HepG2 (cell line): ENCODE data around the gene TBC1D1. TPM values are rescaled to one million over a fixed set of nuclear protein-coding genes. Genes with fewer than 3 reads are reported as not detected.
A peak's percentile ranks its signal among the peaks of the same experiment; 100 is the strongest.

ENCODE experiments used
- DBP ChIP-seq: sonication (generic); formaldehyde crosslinking; IDR thresholded peaks from 2 replicates; pipeline ENCODE4 v1.4.0; 2020; ENCODE audit warnings: missing genetic modification reagents; ENCODE audit errors: not compliant biosample characterization
- GFI1 ChIP-seq: sonication (generic); formaldehyde crosslinking; IDR thresholded peaks from 2 replicates; pipeline ENCODE4 v1.5.0; 2020; ENCODE audit warnings: missing genetic modification reagents, mild to moderate bottlenecking, borderline replicate concordance
- HINFP ChIP-seq: sonication (generic); formaldehyde crosslinking; IDR thresholded peaks from 2 replicates; pipeline ENCODE4 v1.4.0; 2020; ENCODE audit warnings: low read depth, mild to moderate bottlenecking, missing genetic modification reagents
- HNF4A ChIP-seq: sonication (generic); formaldehyde crosslinking; IDR thresholded peaks from 2 replicates; pipeline ENCODE4 v1.4.0; 2020; ENCODE audit warnings: missing genetic modification reagents
- HOMEZ ChIP-seq: IDR thresholded peaks from 2 replicates; pipeline ENCODE4 v1.6.1; 2016; ENCODE audit warnings: low read depth
- KDM2A ChIP-seq: sonication (generic); formaldehyde crosslinking; IDR thresholded peaks from 2 replicates; pipeline ENCODE4 v1.4.0; 2020; ENCODE audit warnings: low read depth, missing genetic modification reagents, borderline replicate concordance
- KDM6A ChIP-seq: IDR thresholded peaks from 2 replicates; pipeline ENCODE4 v1.6.1; 2016; ENCODE audit warnings: low read depth
- KLF12 ChIP-seq: sonication (generic); formaldehyde crosslinking; IDR thresholded peaks from 2 replicates; pipeline ENCODE4 v1.4.0; 2020; ENCODE audit warnings: missing genetic modification reagents, borderline replicate concordance
- MYPOP ChIP-seq: sonication (generic); formaldehyde crosslinking; IDR thresholded peaks from 2 replicates; pipeline ENCODE4 v1.8.1; 2023; ENCODE audit warnings: mild to moderate bottlenecking, moderate library complexity, missing genetic modification reagents
- NAIF1 ChIP-seq: sonication (generic); formaldehyde crosslinking; IDR thresholded peaks from 2 replicates; pipeline ENCODE4 v1.5.0; 2020; ENCODE audit warnings: mild to moderate bottlenecking, missing genetic modification reagents, borderline replicate concordance
- RFXAP ChIP-seq: sonication (generic); formaldehyde crosslinking; IDR thresholded peaks from 2 replicates; pipeline ENCODE4 v1.4.0; 2020; ENCODE audit warnings: missing genetic modification reagents, borderline replicate concordance
- SIX4 ChIP-seq: sonication (generic); formaldehyde crosslinking; IDR thresholded peaks from 2 replicates; pipeline ENCODE4 v1.4.0; 2020; ENCODE audit warnings: missing genetic modification reagents
- TBL1XR1 ChIP-seq: fragments of 150-350 bp; IDR thresholded peaks from 2 replicates; pipeline ENCODE4 v1.6.1; 2014; ENCODE audit warnings: borderline replicate concordance, low read length; ENCODE audit not compliant: partially characterized antibody
- THYN1 ChIP-seq: sonication (generic); formaldehyde crosslinking; IDR thresholded peaks from 2 replicates; pipeline ENCODE4 v1.8.1; 2023; ENCODE audit warnings: low read depth, mild to moderate bottlenecking, moderate library complexity, missing genetic modification reagents, borderline replicate concordance
- XRCC5 ChIP-seq: fragments of 200-400 bp; formaldehyde crosslinking; optimal IDR thresholded peaks from 2 replicates; pipeline ENCODE3; 2017; ENCODE audit warnings: mild to moderate bottlenecking, low read length
- ZBTB20 ChIP-seq: sonication (generic); formaldehyde crosslinking; IDR thresholded peaks from 2 replicates; pipeline ENCODE4 v1.8.1; 2023; ENCODE audit warnings: missing genetic modification reagents, low read depth, mild to moderate bottlenecking, borderline replicate concordance
- ZC3H13 ChIP-seq: sonication (generic); formaldehyde crosslinking; IDR thresholded peaks from 2 replicates; pipeline ENCODE4 v1.8.1; 2023; ENCODE audit warnings: mild to moderate bottlenecking, missing genetic modification reagents, moderate library complexity
- ZGPAT ChIP-seq: IDR thresholded peaks from 2 replicates; pipeline ENCODE4 v1.6.1; 2016; ENCODE audit warnings: mild to moderate bottlenecking
- ZNF331 ChIP-seq: sonication (generic); formaldehyde crosslinking; IDR thresholded peaks from 2 replicates; pipeline ENCODE4 v1.4.0; 2020; ENCODE audit warnings: missing genetic modification reagents
- ZNF800 ChIP-seq: sonication (generic); formaldehyde crosslinking; IDR thresholded peaks from 2 replicates; pipeline ENCODE4 v1.4.0; 2020; ENCODE audit warnings: missing genetic modification reagents
- polyA plus RNA-seq, 8 experiments: library from polyadenylated mRNA; depleted of rRNA in 3 of 8; stranded (reverse) in 7 of 8; unstranded in 1 of 8; fragments of >200 nt; fragmentation: Illumina TruSeq in 4 of 8; extraction: Trizol in 4 of 8; gene quantifications; 2 replicates each; pipeline versions ENCODE4 v1.2.1 to v1.2.3, GENCODE V29; 2011 to 2016; ENCODE audit warnings: low read depth in 4 of 8, missing spikeins in 1 of 8, mixed read lengths in 1 of 8; ENCODE audit not compliant: insufficient read depth in 1 of 8
- total RNA-seq, 5 experiments: library from RNA; depleted of rRNA; stranded (reverse); fragments of >200 nt; fragmentation: Illumina TruSeq; extraction: Trizol; gene quantifications; 2 replicates each; pipeline ENCODE4 v1.2.3, GENCODE V29; 2016; ENCODE audit warnings: low read depth in 1 of 5

TBC1D1 gene
- total and polyA plus RNA-seq, 2 of the 13 experiments (the other 11 are each of a cell fraction or from before 2014, with no cell fraction given), result 37.3 to 62.8 TPM

GRCh38 chr4:38077791-38078489 is 187.1 kb downstream of the TBC1D1 start (continued):
- TF ChIP-seq HINFP (CRISPR knock-in tag) (peak; percentile 90), ZBTB20 (peak; percentile 82; the same call in 1 of the 2 replicates), GFI1 (CRISPR knock-in tag) (peak; percentile 77), ZNF800 (CRISPR knock-in tag) (0 out of 2 replicates have a peak, but pooled peaks have one; percentile 37), SIX4 (CRISPR knock-in tag) (0 out of 2 replicates have a peak, but pooled peaks have one; percentile 62), HNF4A (peak; percentile 81), XRCC5 (no peak), ZC3H13 (CRISPR knock-in tag) (no peak), HOMEZ (peak; percentile 80), KDM2A (CRISPR knock-in tag) (peak; percentile 33; the same call in 1 of the 2 replicates), RFXAP (CRISPR knock-in tag) (peak; percentile 60; the same call in 1 of the 2 replicates), KLF12 (CRISPR knock-in tag) (0 out of 2 replicates have a peak, but pooled peaks have one; percentile 29), THYN1 (CRISPR knock-in tag) (no peak), ZNF331 (CRISPR knock-in tag) (peak; percentile 77), TBL1XR1 (peak; percentile 46), KDM6A (CRISPR knock-in tag) (peak; percentile 12; the same call in 1 of the 2 replicates), ZGPAT (peak; percentile 80), DBP (CRISPR knock-in tag) (no peak), NAIF1 (no peak), MYPOP (CRISPR knock-in tag) (peak; percentile 27; the same call in 1 of the 2 replicates)
